ENCODE data around the gene LRCH4. TPM values are rescaled to one million over a fixed set of nuclear protein-coding genes. Genes with fewer than 3 reads are reported as not detected.

Gene LRCH4
- total and polyA plus RNA-seq, 9 of the 15 experiments (the other 6 are each of a cell fraction or from before 2014, with no cell fraction given), result 0.06 to 63.3 (median 15.0) TPM

- ChIA-PET POLR2A (interaction anchor here (0.6 to 0.8 kb wide), 3 partner anchors 22 to 135 kb away, joined by 3 to 4 read pairs (median 3); no protein-coding TSS in a partner anchor), CTCF (ENCODE audit: low intra/inter-chr PET ratio) (interaction anchor here (1.0 kb wide), 1 partner anchor 84 kb away, joined by 3 read pairs; no protein-coding TSS in a partner anchor)
- Histone ChIP-seq H3K36me3 (ENCODE audit: control insufficient read depth, insufficient read depth, low read length) (no peaks in the 10 kb centered on the region), H4K20me1 (replicated peaks; ENCODE audit: control insufficient read depth, insufficient read depth, low read length) (no peaks in the 10 kb centered on the region), H3K4me3 (no peak overlapping the region), H3K9me3 (replicated peaks; ENCODE audit: control insufficient read depth, insufficient read depth, low read depth, low read length) (no peaks in the 10 kb centered on the region), H3K4me1 (replicated peaks in 1 of 2; ENCODE audit: control insufficient read depth in 2 of 2, insufficient read depth in 2 of 2, low read length in 2 of 2) (peaks cover 32 to 51% of the 10 kb centered on the region in 2 experiments), H3K9ac (ENCODE audit: insufficient read depth in 1 of 2, low read depth in 2 of 2, low read length in 2 of 2) (peak overlapping the region in 1 of 2 experiments; percentile 63; a peak in 1 of 4 replicates), H3K4me2 (ENCODE audit: insufficient read depth, low read length) (no peak overlapping the region), H2AFZ (ENCODE audit: low read depth, low read length) (no peak overlapping the region), H3K27me3 (ENCODE audit: control insufficient read depth in 2 of 2, insufficient read depth in 2 of 2, low read length in 2 of 2) (no peaks in the 10 kb centered on the region), H3K79me2 (ENCODE audit: control insufficient read depth, insufficient read depth, low read length) (peaks cover 5% of the 10 kb centered on the region; the same call in 1 of the 3 replicates), H3K9me1 (ENCODE audit: control insufficient read depth, insufficient read depth, low read length) (peaks cover 4% of the 10 kb centered on the region), H3K27ac (ENCODE audit: extremely low read depth, low read depth, low read length) (no peak overlapping the region)
- DNase-seq (ENCODE audit: extremely low read depth in 1 of 4, low spot score in 3 of 4), result no peak
- TF ChIP-seq ZKSCAN1 (IDR thresholded peaks at IDR 0.05; ENCODE audit: low read depth, low read length), result peak; percentile 70; the same call in 1 of the 2 replicates
- TF ChIP-seq CHAMP1 (IDR thresholded peaks at IDR 0.05), result no peak
- TF ChIP-seq ZNF384 (IDR thresholded peaks at IDR 0.05; ENCODE audit: low read depth, low read length), result 0 out of 2 replicates have a peak, but pooled peaks have one; percentile 9
- BruUV-seq (replicated peaks), result no TSS peak
- WGBS (ENCODE audit: insufficient coverage, low coverage, missing lambda C conversion rate), result 77% methylated on average over 7 of the region's 8 CpGs
- intact Hi-C loops (cut with micrococcal nuclease) (no loop called here), in situ Hi-C loops (cut with MboI) (no loop called here)
- FAIRE-seq, result no peak
- ATAC-seq, result no peak
Measured at GRCh38 chr7:100607111-100607510, 21.2 kb upstream of the LRCH4 start.

Measured in K562 (cell line).